ENCODE measurements around the gene NFKBIB.
"Not testable (repeated sequence)": the region's sequence is repeated elsewhere in the genome, so short reads cannot be mapped to it uniquely, and the experiment has no call there.

NFKBIB gene

GRCh38 chr19:38930776-38931520 is 31.2 kb downstream of the NFKBIB start, which contains the start of gene MRPS12:
MRPS12 (plus strand) TSS chr19:38930944; CDS start chr19:38931295, 351 bp downstream.
- peak; percentile 95 to 99 for DNase-seq

DNA sequence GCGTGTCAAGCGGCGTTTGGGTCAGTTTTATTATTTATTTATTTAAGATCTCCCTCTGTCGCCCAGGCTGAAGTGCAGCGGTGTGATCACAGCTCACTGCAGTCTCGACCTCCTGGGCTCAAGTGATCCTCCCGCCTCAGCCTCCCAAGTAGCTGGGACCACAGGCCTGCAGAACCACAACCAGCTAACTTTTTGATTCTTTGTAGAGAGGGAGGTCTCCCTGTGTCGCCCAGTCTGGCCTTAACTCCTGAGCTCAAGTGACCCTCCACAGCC is 31.7 kb downstream of the NFKBIB start:
- DNase-seq: no peak

GRCh38 chr19:38932425-38933179 is 32.8 kb downstream of the NFKBIB start:
- DNase-seq: peak in 1 of 2 experiments; percentile 31

- DNase-seq: no peak
Observed at GRCh38 chr19:38933544-38933943, 33.8 kb downstream of the NFKBIB start.

DNA sequence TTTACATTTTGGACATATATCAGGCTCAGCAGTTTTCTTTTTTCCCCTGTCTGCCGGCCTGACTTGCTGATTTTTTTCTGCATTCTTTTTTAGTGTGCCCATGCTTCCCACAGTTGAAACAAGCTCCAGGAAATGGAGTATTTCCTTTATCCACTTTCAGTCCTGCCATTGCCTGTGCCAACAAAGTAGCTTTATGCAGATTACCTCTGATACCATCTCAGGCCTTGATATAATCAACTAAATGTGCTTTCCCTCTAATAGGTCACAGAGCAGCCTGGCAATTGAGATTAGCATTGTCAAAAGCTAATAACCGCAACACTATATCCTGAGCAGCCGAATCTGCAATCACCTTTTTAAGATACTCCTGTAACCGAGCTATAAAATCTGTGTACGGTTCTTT is 40.2 kb downstream of the NFKBIB start:
- no peak for DNase-seq

- DNase-seq: not testable (repeated sequence)
Observed at GRCh38 chr19:38941466-38941865, 41.7 kb downstream of the NFKBIB start.

- no peak for DNase-seq
Observed at GRCh38 chr19:38941979-38942378, 42.2 kb downstream of the NFKBIB start.

DNA sequence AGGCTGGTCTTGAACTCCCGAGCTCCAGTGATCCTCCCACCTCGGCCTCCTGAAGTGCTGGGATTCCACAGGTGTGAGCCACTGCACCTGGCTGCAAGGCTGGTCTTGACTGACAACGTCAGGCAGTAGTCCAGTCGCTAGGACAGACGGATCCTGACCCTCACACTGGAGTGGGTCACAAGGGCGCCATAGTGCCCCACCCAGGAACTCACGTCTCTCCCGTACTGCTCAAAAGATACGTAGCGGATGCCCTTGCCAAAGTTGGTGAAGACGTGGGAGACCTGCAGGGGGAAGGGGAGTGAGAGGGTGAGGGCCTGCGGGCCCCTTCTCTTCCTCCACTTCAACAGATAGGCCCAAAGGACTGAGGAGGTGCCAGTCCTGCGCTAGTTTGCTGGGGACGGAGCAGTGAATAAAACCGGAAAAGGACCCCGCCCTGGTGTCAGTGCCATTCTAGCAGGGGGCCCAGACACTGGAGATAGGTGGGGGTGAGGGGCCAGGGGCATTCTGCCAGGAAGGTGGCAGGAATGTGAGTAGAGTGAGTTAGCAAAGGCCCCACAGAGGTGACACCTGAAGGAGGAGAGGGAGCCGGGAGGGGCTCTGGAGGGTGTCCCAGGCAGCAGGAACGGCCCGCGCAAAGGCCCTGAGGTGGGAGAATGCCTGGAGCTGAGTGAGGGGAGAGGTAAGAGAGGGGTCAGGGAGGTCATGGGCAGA is 42.9 kb downstream of the NFKBIB start:
- DNase-seq: no peak

GRCh38 chr19:38944981-38945506 is 45.3 kb downstream of the NFKBIB start:
- no peak for DNase-seq

GRCh38 chr19:38945562-38946228 is 45.9 kb downstream of the NFKBIB start:
- no peak for DNase-seq

DNA sequence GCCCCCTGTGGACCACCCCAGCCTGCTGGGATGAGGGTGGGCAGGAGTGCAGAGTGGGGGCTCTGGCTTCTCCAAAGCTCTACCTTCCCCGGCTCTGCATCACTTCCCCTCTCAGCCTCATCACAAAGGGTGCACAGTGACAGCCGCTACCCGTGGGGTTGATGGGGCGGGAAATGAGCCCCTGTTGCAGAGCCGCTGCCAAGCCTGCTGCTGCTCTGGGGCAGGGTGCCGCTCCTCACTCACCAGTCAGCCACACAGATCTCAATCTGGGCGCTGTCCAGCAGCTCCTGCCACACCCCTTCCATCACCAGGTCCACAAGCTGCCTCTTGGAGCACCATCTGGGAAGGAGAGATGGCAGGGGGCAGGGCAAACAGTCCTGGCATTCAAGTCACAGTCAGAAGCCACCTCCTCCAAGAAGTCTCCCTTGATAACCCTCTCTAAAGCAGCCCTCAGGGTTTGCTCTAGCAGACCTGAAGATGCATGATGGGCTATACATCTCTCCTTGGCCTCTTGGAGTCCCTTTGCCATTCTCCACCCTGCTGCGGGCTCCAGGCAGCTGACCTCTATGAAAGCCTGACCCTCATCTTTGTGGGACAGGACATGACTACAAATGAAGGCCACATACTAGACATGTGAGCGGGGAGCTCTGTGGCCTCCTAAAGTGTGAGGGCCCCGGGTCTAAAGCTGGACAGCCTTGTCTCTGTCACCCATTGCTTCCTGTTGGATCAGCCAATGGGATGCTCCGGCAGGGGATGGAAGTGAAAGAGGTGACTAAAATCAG is 46.7 kb downstream of the NFKBIB start:
- no peak for DNase-seq

- peak; percentile 83 to 89 for DNase-seq
Observed at GRCh38 chr19:38949580-38950367, 50.0 kb downstream of the NFKBIB start.

DNA sequence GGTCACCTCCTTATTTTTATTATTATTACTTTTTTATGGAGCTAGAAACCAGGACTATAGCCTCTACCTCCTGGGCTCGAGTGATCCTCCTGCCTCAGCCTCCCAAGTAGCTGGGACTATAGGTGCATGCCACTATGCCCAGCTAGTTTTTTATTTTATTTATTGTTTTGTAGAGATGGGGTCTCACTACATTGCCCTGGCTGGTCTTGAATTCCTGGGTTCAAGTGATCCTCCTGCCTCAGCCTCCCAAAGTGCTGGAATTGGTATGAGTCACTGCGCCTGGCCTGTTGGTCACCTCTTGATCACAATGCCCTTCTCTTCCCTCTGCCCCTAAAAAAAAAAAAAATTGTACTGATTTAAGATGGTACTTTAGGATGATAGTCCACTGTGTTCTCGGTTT is 51.4 kb downstream of the NFKBIB start:
- no peak for DNase-seq

- peak in 1 of 2 experiments; percentile 13 for DNase-seq
Observed at GRCh38 chr19:38952395-38953165, 52.8 kb downstream of the NFKBIB start.

GRCh38 chr19:38953677-38954076 is 53.9 kb downstream of the NFKBIB start:
- DNase-seq: no peak

- DNase-seq: no peak
Observed at GRCh38 chr19:38956264-38956663, 56.5 kb downstream of the NFKBIB start.

GRCh38 chr19:38958301-38958700 is 58.5 kb downstream of the NFKBIB start:
- DNase-seq: no peak

Measured in stimulated activated CD4-positive, alpha-beta T cell treated with anti-CD3 and anti-CD28 coated beads, Interleukin-4, amount 100 ng/mL, for 4 hours (primary cell).